ENCODE measurements around the gene DRC1. TPM values are rescaled to one million over a fixed set of nuclear protein-coding genes. Genes with fewer than 3 reads are reported as not detected.

Gene DRC1
- polyA plus RNA-seq, 2 of the 4 experiments (the other 2 are of a cell fraction), result 0.21 to 0.39 TPM

DNA sequence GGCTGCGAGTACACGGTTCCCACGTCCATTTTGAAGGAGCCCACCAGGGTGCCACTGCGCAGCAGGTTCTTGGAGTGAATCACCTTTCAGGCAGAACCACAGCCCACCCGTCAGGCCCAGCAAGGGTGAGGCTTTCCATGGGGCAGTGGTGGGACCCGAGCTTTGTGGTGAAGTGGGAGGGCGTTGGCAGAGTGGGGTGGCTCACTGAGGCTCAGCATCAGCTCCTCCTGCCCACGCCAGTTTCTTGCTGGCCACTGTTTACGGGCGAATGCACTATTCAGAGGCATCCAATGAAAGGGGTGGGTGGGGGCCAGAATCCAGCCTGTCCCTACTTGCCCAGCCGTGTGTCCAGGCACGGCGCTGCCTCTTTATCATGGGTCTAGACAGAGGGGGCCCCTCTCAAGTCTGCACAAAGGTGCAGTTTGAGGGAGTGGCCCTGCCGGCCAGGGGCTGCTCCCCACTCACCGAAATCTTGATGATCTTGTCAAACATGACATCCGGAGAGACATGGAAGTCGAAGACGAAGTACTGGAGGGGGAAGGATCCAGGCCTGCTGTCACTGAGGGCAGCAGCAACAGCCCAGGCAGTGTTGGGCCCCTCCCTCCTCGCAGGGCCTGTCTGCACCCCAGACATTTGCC is 87.6 kb downstream of the DRC1 start:
- ChIA-PET CTCF (interaction anchor here (1.3 to 4.0 kb wide), 3 partner anchors 15 to 88 kb away, joined by 3 to 15 read pairs (median 6); no protein-coding TSS in a partner anchor), POLR2A (no interaction called here)
- WGBS (ENCODE audit: missing lambda C conversion rate), result 55% methylated on average over 19 of the region's 19 CpGs
- no peak overlapping the region for H3K4me3 ChIP-seq
- no peaks in the 10 kb centered on the region for H3K9me3 ChIP-seq
- TF ChIP-seq CBX8 (IDR thresholded peaks at IDR 0.05) (no peak), RAD21 (conservative IDR thresholded peaks at IDR 0.05 in 1 of 2, IDR thresholded peaks at IDR 0.05 in 1 of 2) (no peak), MAFK (IDR thresholded peaks at IDR 0.05; ENCODE audit: partially characterized antibody) (no peak), ZFP36 (IDR thresholded peaks at IDR 0.05; ENCODE audit: borderline replicate concordance, partially characterized antibody) (no peak), PHF8 (IDR thresholded peaks at IDR 0.05; ENCODE audit: borderline replicate concordance, low read depth) (no peak), SMC3 (IDR thresholded peaks at IDR 0.05) (no peak), RFX5 (IDR thresholded peaks at IDR 0.05) (no peak), MAZ (IDR thresholded peaks at IDR 0.05; ENCODE audit: borderline replicate concordance, low read depth, low read length) (no peak), NFE2L2 (conservative IDR thresholded peaks at IDR 0.05; ENCODE audit: low read length) (no peak), EHMT2 (IDR thresholded peaks at IDR 0.05; ENCODE audit: low read depth) (no peak), KDM5A (IDR thresholded peaks at IDR 0.05) (no peak), CHD4 (IDR thresholded peaks at IDR 0.05; ENCODE audit: borderline replicate concordance) (no peak), FOSB (CRISPR knock-in tag; IDR thresholded peaks at IDR 0.05) (no peak), CHD2 (IDR thresholded peaks at IDR 0.05; ENCODE audit: low read length, partially characterized antibody) (no peak), POLR2A (IDR thresholded peaks at IDR 0.05; ENCODE audit: low read length) (no peak)
- TF ChIP-seq, protein P1, sequence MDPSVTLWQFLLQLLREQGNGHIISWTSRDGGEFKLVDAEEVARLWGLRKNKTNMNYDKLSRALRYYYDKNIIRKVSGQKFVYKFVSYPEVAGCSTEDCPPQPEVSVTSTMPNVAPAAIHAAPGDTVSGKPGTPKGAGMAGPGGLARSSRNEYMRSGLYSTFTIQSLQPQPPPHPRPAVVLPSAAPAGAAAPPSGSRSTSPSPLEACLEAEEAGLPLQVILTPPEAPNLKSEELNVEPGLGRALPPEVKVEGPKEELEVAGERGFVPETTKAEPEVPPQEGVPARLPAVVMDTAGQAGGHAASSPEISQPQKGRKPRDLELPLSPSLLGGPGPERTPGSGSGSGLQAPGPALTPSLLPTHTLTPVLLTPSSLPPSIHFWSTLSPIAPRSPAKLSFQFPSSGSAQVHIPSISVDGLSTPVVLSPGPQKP (IDR thresholded peaks at IDR 0.05; ENCODE audit: low read depth, low read length), result no peak
- TF ChIP-seq, protein P2, sequence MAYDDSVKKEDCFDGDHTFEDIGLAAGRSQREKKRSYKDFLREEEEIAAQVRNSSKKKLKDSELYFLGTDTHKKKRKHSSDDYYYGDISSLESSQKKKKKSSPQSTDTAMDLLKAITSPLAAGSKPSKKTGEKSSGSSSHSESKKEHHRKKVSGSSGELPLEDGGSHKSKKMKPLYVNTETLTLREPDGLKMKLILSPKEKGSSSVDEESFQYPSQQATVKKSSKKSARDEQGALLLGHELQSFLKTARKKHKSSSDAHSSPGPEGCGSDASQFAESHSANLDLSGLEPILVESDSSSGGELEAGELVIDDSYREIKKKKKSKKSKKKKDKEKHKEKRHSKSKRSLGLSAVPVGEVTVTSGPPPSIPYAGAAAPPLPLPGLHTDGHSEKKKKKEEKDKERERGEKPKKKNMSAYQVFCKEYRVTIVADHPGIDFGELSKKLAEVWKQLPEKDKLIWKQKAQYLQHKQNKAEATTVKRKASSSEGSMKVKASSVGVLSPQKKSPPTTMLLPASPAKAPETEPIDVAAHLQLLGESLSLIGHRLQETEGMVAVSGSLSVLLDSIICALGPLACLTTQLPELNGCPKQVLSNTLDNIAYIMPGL (CRISPR knock-in tag; IDR thresholded peaks at IDR 0.05; ENCODE audit: borderline replicate concordance), result no peak
- TF ChIP-seq, protein P3, sequence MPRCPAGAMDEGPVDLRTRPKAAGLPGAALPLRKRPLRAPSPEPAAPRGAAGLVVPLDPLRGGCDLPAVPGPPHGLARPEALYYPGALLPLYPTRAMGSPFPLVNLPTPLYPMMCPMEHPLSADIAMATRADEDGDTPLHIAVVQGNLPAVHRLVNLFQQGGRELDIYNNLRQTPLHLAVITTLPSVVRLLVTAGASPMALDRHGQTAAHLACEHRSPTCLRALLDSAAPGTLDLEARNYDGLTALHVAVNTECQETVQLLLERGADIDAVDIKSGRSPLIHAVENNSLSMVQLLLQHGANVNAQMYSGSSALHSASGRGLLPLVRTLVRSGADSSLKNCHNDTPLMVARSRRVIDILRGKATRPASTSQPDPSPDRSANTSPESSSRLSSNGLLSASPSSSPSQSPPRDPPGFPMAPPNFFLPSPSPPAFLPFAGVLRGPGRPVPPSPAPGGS (IDR thresholded peaks at IDR 0.05), result no peak
- TF ChIP-seq, protein P4, sequence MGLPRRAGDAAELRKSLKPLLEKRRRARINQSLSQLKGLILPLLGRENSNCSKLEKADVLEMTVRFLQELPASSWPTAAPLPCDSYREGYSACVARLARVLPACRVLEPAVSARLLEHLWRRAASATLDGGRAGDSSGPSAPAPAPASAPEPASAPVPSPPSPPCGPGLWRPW (IDR thresholded peaks at IDR 0.05), result no peak
- no peak overlapping the region for H3K4me2 ChIP-seq
- H3K27ac ChIP-seq, result no peak overlapping the region
- H3K4me1 ChIP-seq, result no peaks in the 10 kb centered on the region
- FAIRE-seq (no peak), DNase-seq (ENCODE audit: low read depth in 1 of 2, low spot score in 1 of 2) (no peak), ATAC-seq (no peak)

DNA sequence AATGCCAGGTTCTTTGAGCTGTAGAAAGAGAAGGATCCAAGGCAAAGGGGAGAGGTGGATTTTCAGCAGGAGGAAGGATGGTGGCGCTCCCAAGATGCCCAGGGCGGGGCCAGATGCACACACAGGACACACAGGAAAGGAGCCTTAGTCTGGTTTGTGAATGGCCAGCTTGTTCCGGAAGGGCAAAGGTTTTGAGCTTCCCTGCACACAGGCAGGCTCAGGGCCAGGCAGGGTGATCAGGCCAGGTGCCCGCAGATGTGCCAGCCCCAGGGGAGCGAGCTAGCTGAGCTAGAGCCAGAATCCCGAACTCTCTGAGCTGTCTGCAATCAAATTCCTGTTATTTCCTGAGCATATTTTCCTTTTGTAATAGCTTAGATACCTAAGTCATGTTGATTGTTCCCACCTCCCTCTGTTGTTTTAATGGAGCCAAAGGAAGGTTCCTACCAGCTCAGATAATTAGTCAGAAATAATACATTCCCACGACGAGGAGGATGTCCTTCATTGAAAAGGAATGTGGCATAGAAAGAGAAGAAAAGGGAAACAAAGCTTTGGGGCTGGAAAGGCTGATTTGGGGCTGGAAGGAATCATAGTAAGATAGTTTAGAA is 89.9 kb downstream of the DRC1 start:
- no peak for ATAC-seq
- FAIRE-seq, result no peak
- TF ChIP-seq EHMT2 (IDR thresholded peaks at IDR 0.05; ENCODE audit: low read depth) (no peak), GATA3 (IDR thresholded peaks at IDR 0.05; ENCODE audit: borderline replicate concordance) (no peak), HEYL (CRISPR knock-in tag; IDR thresholded peaks at IDR 0.05) (no peak), NPAS2 (CRISPR knock-in tag; IDR thresholded peaks at IDR 0.05; ENCODE audit: borderline replicate concordance) (no peak), ZC3H11A (IDR thresholded peaks at IDR 0.05) (no peak), FOSB (CRISPR knock-in tag; IDR thresholded peaks at IDR 0.05) (no peak), BHLHE40 (IDR thresholded peaks at IDR 0.05; ENCODE audit: low read depth, low read length) (no peak), EHF (CRISPR knock-in tag; IDR thresholded peaks at IDR 0.05) (no peak), CHD2 (IDR thresholded peaks at IDR 0.05; ENCODE audit: low read length, partially characterized antibody) (no peak)
- TF ChIP-seq, protein P4 (IDR thresholded peaks at IDR 0.05), result no peak
- no peaks in the 10 kb centered on the region for H3K9me3 ChIP-seq
- DNase-seq (ENCODE audit: low read depth in 1 of 2, low spot score in 1 of 2), result no peak
- WGBS (ENCODE audit: missing lambda C conversion rate), result 83% methylated on average over 8 of the region's 8 CpGs
- ChIA-PET CTCF (interaction anchor here (1.3 to 4.0 kb wide), 4 partner anchors 10 to 255 kb away, joined by 3 to 31 read pairs (median 10); no protein-coding TSS in a partner anchor), POLR2A (no interaction called here)
- H3K27ac ChIP-seq, result no peak overlapping the region
- no peak overlapping the region for H3K4me2 ChIP-seq
- no peak overlapping the region for H3K4me3 ChIP-seq
- H3K4me1 ChIP-seq, result no peaks in the 10 kb centered on the region
